Thoracic aorta (tissue), 2 donors: Measurements from ENCODE around the gene CRYGS. TPM values are rescaled to one million over a fixed set of nuclear protein-coding genes. Genes with fewer than 3 reads are reported as not detected.

Experiments used
- ATAC-seq: fragments of 150-250 bp; one replicate; pipeline ENCODE4 v1.8.0; 2017; ENCODE audit warnings: low read depth; ENCODE audit not compliant: insufficient number of reproducible peaks, low FRiP score
- DNase-seq: peaks from one replicate; pipeline ENCODE4 v3.0.0-alpha.2; 2020; ENCODE audit warnings: low spot score
- H3K27ac ChIP-seq, 2 donors: fragments of 200-600 bp; sonication (generic); 1 replicate in 1 of 2; 2 replicates in 1 of 2; pipeline ENCODE4 v1.5.1; 2016; ENCODE audit warnings: mild to moderate bottlenecking in 2 of 2, moderate library complexity in 2 of 2
- H3K27me3 ChIP-seq: fragments of 200-600 bp; sonication (generic); replicated peaks from 2 replicates; pipeline ENCODE4 v1.6.0; 2016; ENCODE audit warnings: mild to moderate bottlenecking; ENCODE audit not compliant: insufficient read depth
- H3K36me3 ChIP-seq: fragments of 200-600 bp; sonication (generic); one replicate; pipeline ENCODE4 v1.5.1; 2016
- H3K4me1 ChIP-seq, 2 donors: fragments of 200-600 bp; sonication (generic); 1 replicate in 1 of 2; 2 replicates in 1 of 2; pipeline versions ENCODE4 v1.5.1 to v1.6.0; 2016; ENCODE audit warnings: low read depth in 2 of 2, mild to moderate bottlenecking in 1 of 2; ENCODE audit not compliant: control insufficient read depth in 1 of 2
- H3K4me3 ChIP-seq: fragments of 200-600 bp; sonication (generic); 2 replicates; pipeline ENCODE4 v1.5.1; 2016; ENCODE audit warnings: mild to moderate bottlenecking
- H3K9me3 ChIP-seq: fragments of 200-600 bp; sonication (generic); 2 replicates; pipeline ENCODE4 v1.5.1; 2016
- CTCF ChIP-seq: fragments of 200-600 bp; sonication (generic); IDR thresholded peaks from one replicate; pipeline ENCODE4 v1.5.1; 2019; ENCODE audit warnings: antibody characterized with exemption
- total RNA-seq, 2 donors: library from RNA; depleted of rRNA; stranded (reverse); fragments of >200 nt; gene quantifications; one replicate each; pipeline versions ENCODE4 v1.1.0 to v1.2.3, GENCODE V29; 2016

Gene CRYGS
- total RNA-seq, 2 donors from 2014 or later = 3.7 to 4.4 TPM

DNA sequence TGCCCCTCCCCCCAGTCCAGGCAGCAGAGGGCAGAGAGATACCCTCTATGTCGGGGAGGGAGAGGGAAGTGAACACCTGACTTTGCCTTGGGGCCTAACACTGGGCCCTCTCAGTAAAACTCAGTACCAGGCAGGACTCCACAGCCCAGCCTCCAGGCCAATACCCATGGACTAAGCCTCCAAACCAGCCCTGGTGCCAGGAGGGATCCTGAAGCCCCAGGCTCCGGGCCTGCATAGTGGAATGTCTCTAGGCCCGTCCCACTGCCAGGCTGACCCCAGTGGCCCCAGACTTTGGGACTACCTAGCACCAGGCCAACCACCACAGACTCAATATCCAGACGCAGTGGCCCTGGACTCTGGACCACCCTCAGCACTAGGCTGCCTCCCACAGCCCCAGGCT lies 46.6 kb downstream of the CRYGS start:
- no peaks in the 10 kb centered on the region for H3K27me3 ChIP-seq
- H3K4me3 ChIP-seq = no peak overlapping the region
- no peaks in the 10 kb centered on the region for H3K9me3 ChIP-seq
- ATAC-seq (no peak), DNase-seq (no peak)
- H3K27ac ChIP-seq = no peak overlapping the region
- TF ChIP-seq CTCF = no peak
- H3K36me3 ChIP-seq = no peaks in the 10 kb centered on the region
- H3K4me1 ChIP-seq = peaks cover 7 to 42% of the 10 kb centered on the region in 2 donors

DNA sequence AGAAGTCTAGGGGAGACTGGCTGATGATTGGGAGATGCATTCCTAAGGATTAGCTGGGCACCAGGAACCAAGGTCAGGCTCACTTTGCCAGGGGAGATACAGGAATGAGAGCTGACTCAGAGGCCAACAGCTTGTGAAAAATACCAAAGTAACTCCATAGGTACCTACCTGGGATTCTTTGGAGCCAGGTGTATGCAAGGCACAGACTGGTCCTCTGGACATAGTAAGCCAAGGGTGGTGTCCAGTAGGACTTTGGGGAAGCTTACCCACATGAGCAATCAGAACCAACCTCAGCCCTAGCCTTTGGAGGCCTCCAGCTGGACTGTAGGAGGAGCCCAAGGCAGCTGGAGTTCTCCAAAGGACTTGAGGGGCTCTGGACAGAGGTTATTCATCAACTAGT lies 47.5 kb downstream of the CRYGS start:
- H3K36me3 ChIP-seq = no peaks in the 10 kb centered on the region
- H3K27ac ChIP-seq = no peak overlapping the region
- no peaks in the 10 kb centered on the region for H3K27me3 ChIP-seq
- H3K4me3 ChIP-seq = no peak overlapping the region
- H3K9me3 ChIP-seq = no peaks in the 10 kb centered on the region
- TF ChIP-seq CTCF = no peak
- no peak for ATAC-seq
- H3K4me1 ChIP-seq = peaks cover 7 to 44% of the 10 kb centered on the region in 2 donors
- DNase-seq = no peak

DNA sequence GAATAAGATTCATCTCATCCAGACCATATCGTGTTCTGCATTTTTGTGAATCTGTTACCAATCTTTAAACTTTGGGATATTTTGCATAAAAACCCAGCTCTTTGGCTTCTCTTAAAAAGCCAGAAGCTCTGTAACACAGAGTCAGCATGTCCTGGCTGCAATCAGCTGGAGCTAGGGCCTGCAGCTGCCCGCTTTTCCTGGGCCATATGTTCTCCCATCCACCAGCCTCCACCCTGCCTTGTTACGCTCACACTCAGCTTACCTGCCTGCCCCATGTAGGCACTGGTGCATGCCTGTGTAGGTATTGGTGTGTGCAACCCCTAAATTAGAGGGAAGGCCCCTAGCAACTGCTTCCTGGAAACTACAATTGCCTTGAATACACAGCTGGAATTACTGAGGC lies 48.2 kb downstream of the CRYGS start:
- H3K27ac ChIP-seq = no peak overlapping the region

GRCh38 chr3:186493525-186494255 lies 50.5 kb downstream of the CRYGS start:
- H3K36me3 ChIP-seq = no peaks in the 10 kb centered on the region
- H3K27me3 ChIP-seq = no peaks in the 10 kb centered on the region
- peaks cover 7 to 44% of the 10 kb centered on the region in 2 donors for H3K4me1 ChIP-seq
- peak overlapping the region; percentile 42 for H3K4me3 ChIP-seq
- DNase-seq (no peak), ATAC-seq (peak; percentile 38)
- H3K27ac ChIP-seq = peak overlapping the region; percentile 44 to 49
- TF ChIP-seq CTCF = no peak
- H3K9me3 ChIP-seq = no peaks in the 10 kb centered on the region

More for the DNA sequence above, 48.2 kb downstream of the CRYGS start:
- Histone ChIP-seq H3K9me3 (no peaks in the 10 kb centered on the region), H3K4me1 (peaks cover 7 to 44% of the 10 kb centered on the region in 2 donors), H3K27me3 (no peaks in the 10 kb centered on the region), H3K36me3 (no peaks in the 10 kb centered on the region), H3K4me3 (no peak overlapping the region)
- ATAC-seq = no peak
- DNase-seq = no peak
- no peak for TF ChIP-seq CTCF

DNA sequence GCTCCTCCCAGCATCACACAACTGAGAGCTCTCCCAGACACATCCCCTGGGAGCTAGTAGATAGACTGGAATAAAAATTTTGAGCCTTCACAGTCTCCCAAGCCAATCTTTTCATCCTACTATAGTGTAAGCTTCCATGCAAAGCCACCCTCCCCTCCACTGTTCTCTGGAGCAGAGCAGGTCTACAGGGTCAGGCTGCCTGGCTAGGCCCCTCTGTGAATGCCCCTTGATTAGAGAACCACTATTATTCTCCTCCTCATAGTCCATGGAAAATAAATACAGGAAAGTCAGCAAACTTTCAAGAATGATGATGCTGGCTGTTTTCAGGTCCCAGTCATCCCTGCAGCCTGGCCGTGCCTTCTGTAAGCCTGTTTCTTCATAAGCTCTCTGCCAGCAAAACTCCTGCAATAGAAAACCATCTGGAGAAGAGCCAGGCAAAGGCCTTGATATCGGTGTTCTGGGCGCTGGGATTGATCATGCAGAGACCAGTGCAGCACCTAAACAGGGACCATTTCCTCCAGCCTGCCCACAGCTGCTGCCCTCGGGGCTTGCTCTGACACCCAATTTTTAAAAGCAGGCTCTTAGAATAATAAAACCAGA lies 51.7 kb downstream of the CRYGS start:
- Histone ChIP-seq H3K36me3 (no peaks in the 10 kb centered on the region), H3K27ac (peak overlapping the region; percentile 44 to 49), H3K4me3 (no peak overlapping the region), H3K4me1 (peaks cover 7 to 44% of the 10 kb centered on the region in 2 donors), H3K9me3 (no peaks in the 10 kb centered on the region), H3K27me3 (no peaks in the 10 kb centered on the region)
- DNase-seq (no peak), ATAC-seq (peak; percentile 32)
- TF ChIP-seq CTCF = no peak
